Thyroid gland (tissue), 4 donors: Measurements from ENCODE around the gene ADCYAP1R1. TPM values are rescaled to one million over a fixed set of nuclear protein-coding genes. Genes with fewer than 3 reads are reported as not detected.

Experiments used
- DNase-seq, 2 donors: peaks; one replicate each; pipeline ENCODE4 v3.0.0-alpha.2; 2019
- H3K27ac ChIP-seq, 3 donors: fragments of 200-600 bp; sonication (generic); 1 replicate in 2 of 3; 2 replicates in 1 of 3; pipeline ENCODE4 v1.5.1; 2016 to 2019; ENCODE audit warnings: mild to moderate bottlenecking in 1 of 3, moderate library complexity in 1 of 3
- H3K27me3 ChIP-seq: fragments of 200-600 bp; sonication (generic); one replicate; pipeline ENCODE4 v1.5.1; 2019
- H3K36me3 ChIP-seq, 2 donors: fragments of 200-600 bp; sonication (generic); one replicate each; pipeline ENCODE4 v1.5.1; 2016 to 2019
- H3K4me1 ChIP-seq, 2 donors: fragments of 200-600 bp; sonication (generic); one replicate each; pipeline ENCODE4 v1.5.1; 2017 to 2019
- H3K4me3 ChIP-seq, 3 donors: fragments of 200-600 bp; sonication (generic); replicated peaks in 1 of 3; 1 replicate in 2 of 3; 2 replicates in 1 of 3; pipeline ENCODE4 v1.5.1; 2016; ENCODE audit warnings: mild to moderate bottlenecking in 1 of 3
- H3K9me3 ChIP-seq: fragments of 200-600 bp; sonication (generic); one replicate; pipeline ENCODE4 v1.5.1; 2017
- POLR2A ChIP-seq, 2 donors: fragments of 450-650 bp; IDR thresholded peaks; one replicate each; pipeline ENCODE4 v1.6.1; 2017; ENCODE audit warnings: antibody characterized with exemption in 2 of 2, mild to moderate bottlenecking in 2 of 2, moderate library complexity in 1 of 2
- WGBS, 2 donors: methylation state at CpG; one replicate each; pipeline ENCODE4 v1.1.5; 2017; 5-methylcytosine and 5-hydroxymethylcytosine counted together
- intact Hi-C: fragments of 100-400 bp; cut with DNase I; formaldehyde crosslinking; loops from one replicate; pipeline ENCODE4 v1.15.1; 2023
- total RNA-seq, 4 donors: library from RNA; depleted of rRNA; stranded (reverse); fragments of >200 nt; gene quantifications; one replicate each; pipeline ENCODE4 v1.2.3, GENCODE V29; 2016
- TF ChIP-seq, protein P1 (sequence below), 6 experiments: fragments of 200-600 bp in 3 of 6; fragments of 450-650 bp in 3 of 6; sonication (generic) in 3 of 6; IDR thresholded peaks; one replicate each; pipeline ENCODE4 v1.5.1; 2016 to 2019; ENCODE audit warnings: antibody characterized with exemption in 6 of 6, mild to moderate bottlenecking in 2 of 6, inconsistent platforms in 1 of 6, moderate library complexity in 1 of 6

The ADCYAP1R1 gene
- total RNA-seq = 1 to 10 TPM in 3 of 4 donors, under 1 TPM in 1; 0.27 to 4.6 (median 2.5) TPM

DNA sequence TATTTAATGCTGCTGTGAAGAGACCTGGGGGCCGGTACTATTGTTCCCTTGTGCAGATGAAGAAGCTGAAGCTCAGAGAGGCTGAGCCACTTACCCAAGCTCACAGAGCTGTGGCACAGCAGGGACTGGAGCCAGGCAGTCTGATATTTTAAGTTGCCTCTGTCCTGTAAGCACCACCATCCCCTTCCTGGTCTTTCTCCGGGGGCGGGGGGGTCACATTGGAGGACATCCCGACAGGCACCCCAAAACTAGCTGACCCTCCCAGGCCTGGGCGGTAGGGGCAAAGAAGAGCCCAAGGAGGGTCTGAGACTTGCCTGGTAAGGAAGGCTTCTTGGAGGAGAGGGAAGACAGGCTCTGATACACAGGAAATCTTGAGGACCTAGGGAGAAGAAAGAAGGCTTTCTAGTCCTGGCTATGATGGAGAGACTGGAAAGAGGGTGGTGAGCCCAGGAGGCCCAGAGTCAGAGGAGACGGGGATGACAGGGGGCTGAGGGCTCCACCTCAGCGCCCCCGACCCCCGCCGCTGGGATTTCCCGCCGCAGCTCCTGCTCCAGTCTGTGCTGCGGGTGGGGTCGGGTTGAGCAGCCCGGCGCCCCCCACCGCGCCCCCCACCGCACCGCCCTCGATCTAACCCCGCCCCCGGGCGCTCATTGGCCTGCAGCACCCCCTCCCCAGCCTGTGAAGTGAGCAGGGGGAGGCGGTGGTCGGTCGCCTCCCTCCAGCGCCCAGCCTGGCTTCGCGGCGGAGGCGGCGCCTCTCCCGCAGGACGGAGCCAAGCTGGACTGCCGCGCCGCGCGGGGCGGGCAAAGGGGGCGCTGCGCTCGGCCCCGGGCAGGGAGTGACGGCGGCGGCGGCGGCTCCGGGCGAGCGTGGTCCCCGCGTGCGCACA, at the start of gene ADCYAP1R1:
Gene ADCYAP1R1, plus strand, starts transcription at position 711 of the 889 bp plus-strand sequence. CDS start 10,957 bp downstream, outside the sequence.
- Histone ChIP-seq H3K27ac (no peak within 1 kb of the TSS), H3K27me3 (peaks cover 3% of the 10 kb centered on the region), H3K9me3 (no peaks in the 10 kb centered on the region), H3K4me3 (no peak within 1 kb of the TSS), H3K4me1 (peaks cover 0 to 6% of the 10 kb centered on the region in 2 donors), H3K36me3 (no peaks in the 10 kb centered on the region)
- intact Hi-C loops = no loop called here
- TF ChIP-seq POLR2A (IDR thresholded peaks at IDR 0.05) = no peak
- TF ChIP-seq, protein P1, sequence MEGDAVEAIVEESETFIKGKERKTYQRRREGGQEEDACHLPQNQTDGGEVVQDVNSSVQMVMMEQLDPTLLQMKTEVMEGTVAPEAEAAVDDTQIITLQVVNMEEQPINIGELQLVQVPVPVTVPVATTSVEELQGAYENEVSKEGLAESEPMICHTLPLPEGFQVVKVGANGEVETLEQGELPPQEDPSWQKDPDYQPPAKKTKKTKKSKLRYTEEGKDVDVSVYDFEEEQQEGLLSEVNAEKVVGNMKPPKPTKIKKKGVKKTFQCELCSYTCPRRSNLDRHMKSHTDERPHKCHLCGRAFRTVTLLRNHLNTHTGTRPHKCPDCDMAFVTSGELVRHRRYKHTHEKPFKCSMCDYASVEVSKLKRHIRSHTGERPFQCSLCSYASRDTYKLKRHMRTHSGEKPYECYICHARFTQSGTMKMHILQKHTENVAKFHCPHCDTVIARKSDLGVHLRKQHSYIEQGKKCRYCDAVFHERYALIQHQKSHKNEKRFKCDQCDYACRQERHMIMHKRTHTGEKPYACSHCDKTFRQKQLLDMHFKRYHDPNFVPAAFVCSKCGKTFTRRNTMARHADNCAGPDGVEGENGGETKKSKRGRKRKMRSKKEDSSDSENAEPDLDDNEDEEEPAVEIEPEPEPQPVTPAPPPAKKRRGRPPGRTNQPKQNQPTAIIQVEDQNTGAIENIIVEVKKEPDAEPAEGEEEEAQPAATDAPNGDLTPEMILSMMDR (IDR thresholded peaks at IDR 0.05) = no peak
- WGBS, 2 donors = 18 to 52% methylated on average over 5 to 14 of the region's 56 CpGs
- no peak for DNase-seq

DNA sequence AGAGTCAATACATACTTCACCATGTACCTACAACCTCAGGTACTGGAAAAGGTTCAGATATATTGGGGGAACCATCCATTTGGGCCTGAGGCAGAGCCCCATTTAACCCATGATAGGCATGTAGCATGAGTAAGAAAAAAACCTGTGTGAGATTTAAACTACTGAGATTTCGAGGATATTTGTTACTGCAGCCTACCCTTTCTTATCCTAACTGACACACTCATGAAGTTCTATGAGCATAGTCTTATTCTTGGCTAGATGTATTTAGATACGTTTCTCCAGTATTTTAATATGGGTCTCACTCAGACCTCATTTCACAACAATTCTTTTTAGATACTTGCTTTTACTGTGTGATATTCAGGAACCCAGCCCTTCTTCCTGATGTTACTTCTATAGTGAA, 49.0 kb upstream of the ADCYAP1R1 start:
- TF ChIP-seq, protein P1 (IDR thresholded peaks at IDR 0.05) = no peak
- TF ChIP-seq POLR2A (IDR thresholded peaks at IDR 0.05) = no peak
- DNase-seq = no peak
- Histone ChIP-seq H3K9me3 (no peaks in the 10 kb centered on the region), H3K27ac (no peak overlapping the region), H3K36me3 (no peaks in the 10 kb centered on the region), H3K27me3 (no peaks in the 10 kb centered on the region), H3K4me3 (no peak overlapping the region), H3K4me1 (no peaks in the 10 kb centered on the region)
- WGBS, 2 donors = 87 to 96% methylated on average over 2 of the region's 2 CpGs
- intact Hi-C loops = no loop called here

DNA sequence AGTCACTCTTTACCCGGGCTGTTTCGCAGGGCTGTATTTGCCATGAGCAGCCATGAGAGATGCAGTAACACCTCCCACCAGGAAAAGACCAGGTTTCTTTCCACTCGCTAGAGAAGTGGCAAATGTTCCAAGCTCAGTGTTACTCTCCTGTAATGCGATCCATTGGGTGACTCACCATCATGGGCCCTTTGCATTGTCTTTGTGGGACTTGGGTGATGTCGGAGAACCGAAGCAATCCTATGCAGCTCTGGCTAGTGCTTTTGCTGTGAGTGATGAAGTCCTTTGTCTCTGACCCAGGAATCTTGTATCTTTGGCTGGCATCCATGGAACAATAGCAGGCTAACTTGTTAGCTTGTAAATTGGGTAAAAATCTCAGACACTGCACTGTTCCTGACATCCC, 48.4 kb upstream of the ADCYAP1R1 start:
- 85 to 99% methylated on average over 5 to 6 of the region's 6 CpGs for WGBS, 2 donors
- intact Hi-C loops = no loop called here

DNA sequence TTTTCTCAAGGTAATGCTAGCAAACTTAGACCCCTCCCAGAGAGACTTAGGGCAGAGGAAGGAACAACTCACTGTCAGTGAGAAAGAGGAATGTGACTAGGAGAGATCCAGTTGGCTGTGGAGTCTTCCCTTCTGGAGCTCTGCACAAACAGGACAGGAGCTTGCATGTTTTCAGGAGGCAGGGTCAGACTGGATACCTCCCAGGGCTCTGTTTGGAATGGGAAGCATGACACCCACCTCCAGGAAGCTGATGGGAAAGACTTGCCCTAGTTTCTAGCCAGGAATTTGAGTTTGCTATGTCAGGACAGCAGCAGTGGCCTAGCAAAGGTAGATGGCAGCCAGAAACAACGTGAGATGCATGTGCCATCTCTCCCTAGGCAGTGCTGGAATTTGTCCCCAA, 47.7 kb upstream of the ADCYAP1R1 start:
- no peaks in the 10 kb centered on the region for H3K36me3 ChIP-seq
- H3K27me3 ChIP-seq = no peaks in the 10 kb centered on the region
- intact Hi-C loops = no loop called here
- H3K4me3 ChIP-seq = no peak overlapping the region
- H3K27ac ChIP-seq = no peak overlapping the region
- no peaks in the 10 kb centered on the region for H3K9me3 ChIP-seq
- H3K4me1 ChIP-seq = no peaks in the 10 kb centered on the region
- TF ChIP-seq, protein P1 (IDR thresholded peaks at IDR 0.05) = no peak
- TF ChIP-seq POLR2A (IDR thresholded peaks at IDR 0.05) = no peak
- no peak for DNase-seq
- 33 to 74% methylated on average over 1 of the region's 1 CpG for WGBS, 2 donors

More for the DNA sequence above, 48.4 kb upstream of the ADCYAP1R1 start:
- Histone ChIP-seq H3K27me3 (no peaks in the 10 kb centered on the region), H3K27ac (no peak overlapping the region), H3K4me3 (no peak overlapping the region), H3K9me3 (no peaks in the 10 kb centered on the region), H3K36me3 (no peaks in the 10 kb centered on the region), H3K4me1 (no peaks in the 10 kb centered on the region)
- no peak for DNase-seq
- no peak for TF ChIP-seq POLR2A (IDR thresholded peaks at IDR 0.05)
- TF ChIP-seq, protein P1 (IDR thresholded peaks at IDR 0.05) = no peak

DNA sequence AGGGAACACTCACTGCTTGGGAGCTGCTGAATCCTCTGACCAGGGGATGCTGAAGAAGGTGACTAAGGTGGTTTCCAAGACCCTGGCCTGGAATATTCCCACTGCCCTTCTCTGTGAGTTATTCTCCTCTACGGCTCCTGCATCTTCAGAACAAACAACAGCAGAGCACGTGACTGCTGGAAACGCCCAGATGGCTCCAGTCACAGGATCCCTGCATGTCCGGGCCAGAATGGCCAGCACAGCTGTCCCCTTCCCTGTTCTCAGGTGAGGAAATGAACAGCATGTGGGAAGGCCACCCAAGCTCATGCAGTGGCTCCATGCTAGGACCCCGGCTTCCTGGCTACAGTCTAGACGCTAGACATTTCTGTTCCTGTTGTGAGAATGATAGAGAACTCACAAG, 45.3 kb upstream of the ADCYAP1R1 start:
- Histone ChIP-seq H3K4me3 (no peak overlapping the region), H3K9me3 (no peaks in the 10 kb centered on the region), H3K36me3 (no peaks in the 10 kb centered on the region), H3K27ac (no peak overlapping the region), H3K4me1 (no peaks in the 10 kb centered on the region), H3K27me3 (no peaks in the 10 kb centered on the region)
- intact Hi-C loops = no loop called here
- TF ChIP-seq, protein P1 (IDR thresholded peaks at IDR 0.05) = no peak
- TF ChIP-seq POLR2A (IDR thresholded peaks at IDR 0.05) = no peak
- 16 to 65% methylated on average over 2 to 5 of the region's 6 CpGs for WGBS, 2 donors
- no peak for DNase-seq
